DND-41 (cell line): ENCODE results near the gene TTC28.
"Not testable (repeated sequence)": the region's sequence is repeated elsewhere in the genome, so short reads cannot be mapped to it uniquely, and the experiment has no call there.

Experiments
- ATAC-seq: fragments of 200-7000 bp; cut with Tn5 transposase; 3 replicates; pipeline ENCODE4 v1.9.1; 2021; ENCODE audit warnings: low read depth; ENCODE audit not compliant: insufficient read depth
- DNase-seq: peaks from one replicate; pipeline ENCODE4 v3.0.0-alpha.2; 2020
- H2AFZ ChIP-seq: 2 replicates; pipeline ENCODE4 v1.6.0; 2012; ENCODE audit warnings: low read depth, low read length
- H3K27ac ChIP-seq: 2 replicates; pipeline ENCODE4 v1.5.1; 2012; ENCODE audit warnings: low read length, inconsistent platforms
- H3K27me3 ChIP-seq: fragments of 200-600 bp; sonication (generic); 2 replicates; pipeline ENCODE4 v1.6.0; 2012; ENCODE audit warnings: low read length, mild to moderate bottlenecking, inconsistent platforms; ENCODE audit not compliant: insufficient read depth, poor library complexity
- H3K36me3 ChIP-seq: 2 replicates; pipeline ENCODE4 v1.5.1; 2012; ENCODE audit warnings: low read length, inconsistent platforms; ENCODE audit not compliant: insufficient read depth
- H3K4me1 ChIP-seq: 2 replicates; pipeline ENCODE4 v1.5.1; 2012; ENCODE audit warnings: mild to moderate bottlenecking, low read length; ENCODE audit not compliant: insufficient read depth
- H3K4me2 ChIP-seq: 2 replicates; pipeline ENCODE4 v1.6.0; 2012; ENCODE audit warnings: mild to moderate bottlenecking, moderate library complexity, low read length, inconsistent platforms; ENCODE audit not compliant: insufficient read depth
- H3K4me3 ChIP-seq, 2 experiments: fragments of 200-600 bp in 1 of 2; shearing (Covaris generic) in 1 of 2; 2 replicates each; pipeline ENCODE4 v1.5.1; 2012 to 2016; ENCODE audit warnings: inconsistent platforms in 2 of 2, low read length in 2 of 2, mild to moderate bottlenecking in 2 of 2, low read depth in 1 of 2, moderate library complexity in 1 of 2
- H3K79me2 ChIP-seq: 2 replicates; pipeline ENCODE4 v1.6.0; 2012; ENCODE audit warnings: low read length, inconsistent platforms; ENCODE audit not compliant: insufficient read depth
- H3K9ac ChIP-seq: 2 replicates; pipeline ENCODE4 v1.6.0; 2012; ENCODE audit warnings: low read depth, mild to moderate bottlenecking, inconsistent platforms, low read length, moderate library complexity
- H3K9me3 ChIP-seq: 2 replicates; pipeline ENCODE4 v1.5.1; 2012; ENCODE audit warnings: low read length, moderate library complexity, mild to moderate bottlenecking, inconsistent platforms; ENCODE audit not compliant: insufficient read depth, severe bottlenecking
- H4K20me1 ChIP-seq: 2 replicates; pipeline ENCODE4 v1.6.0; 2012; ENCODE audit warnings: low read length; ENCODE audit not compliant: insufficient read depth
- EZH2 ChIP-seq: IDR thresholded peaks from 3 replicates; pipeline ENCODE4 v1.6.1; 2012; ENCODE audit warnings: borderline replicate concordance, low read depth, mild to moderate bottlenecking, moderate library complexity, low read length, inconsistent platforms; ENCODE audit not compliant: severe bottlenecking
- TF ChIP-seq, protein P1 (sequence below): IDR thresholded peaks from 2 replicates; pipeline ENCODE4 v1.5.1; 2012; ENCODE audit warnings: borderline replicate concordance, low read length, moderate library complexity, mild to moderate bottlenecking; ENCODE audit not compliant: poor library complexity, severe bottlenecking; ENCODE audit errors: extremely low read depth

TTC28 gene

GRCh38 chr22:28674121-28674563 lies 5.5 kb downstream of the TTC28 start:
- H3K4me2 ChIP-seq = no peak overlapping the region
- H4K20me1 ChIP-seq = peaks cover 29% of the 10 kb centered on the region
- ATAC-seq = peak; percentile 98
- peaks cover 36% of the 10 kb centered on the region for H3K27me3 ChIP-seq
- peaks cover 15% of the 10 kb centered on the region for H3K4me1 ChIP-seq
- no peak overlapping the region for H3K4me3 ChIP-seq
- DNase-seq = peak; percentile 76
- H2AFZ ChIP-seq = no peak overlapping the region
- H3K36me3 ChIP-seq = no peaks in the 10 kb centered on the region
- TF ChIP-seq, protein P1, sequence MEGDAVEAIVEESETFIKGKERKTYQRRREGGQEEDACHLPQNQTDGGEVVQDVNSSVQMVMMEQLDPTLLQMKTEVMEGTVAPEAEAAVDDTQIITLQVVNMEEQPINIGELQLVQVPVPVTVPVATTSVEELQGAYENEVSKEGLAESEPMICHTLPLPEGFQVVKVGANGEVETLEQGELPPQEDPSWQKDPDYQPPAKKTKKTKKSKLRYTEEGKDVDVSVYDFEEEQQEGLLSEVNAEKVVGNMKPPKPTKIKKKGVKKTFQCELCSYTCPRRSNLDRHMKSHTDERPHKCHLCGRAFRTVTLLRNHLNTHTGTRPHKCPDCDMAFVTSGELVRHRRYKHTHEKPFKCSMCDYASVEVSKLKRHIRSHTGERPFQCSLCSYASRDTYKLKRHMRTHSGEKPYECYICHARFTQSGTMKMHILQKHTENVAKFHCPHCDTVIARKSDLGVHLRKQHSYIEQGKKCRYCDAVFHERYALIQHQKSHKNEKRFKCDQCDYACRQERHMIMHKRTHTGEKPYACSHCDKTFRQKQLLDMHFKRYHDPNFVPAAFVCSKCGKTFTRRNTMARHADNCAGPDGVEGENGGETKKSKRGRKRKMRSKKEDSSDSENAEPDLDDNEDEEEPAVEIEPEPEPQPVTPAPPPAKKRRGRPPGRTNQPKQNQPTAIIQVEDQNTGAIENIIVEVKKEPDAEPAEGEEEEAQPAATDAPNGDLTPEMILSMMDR = no peak
- TF ChIP-seq EZH2 = no peak
- H3K27ac ChIP-seq = no peak overlapping the region
- peaks cover 8% of the 10 kb centered on the region for H3K9me3 ChIP-seq
- no peak overlapping the region for H3K9ac ChIP-seq
- H3K79me2 ChIP-seq = no peaks in the 10 kb centered on the region

DNA sequence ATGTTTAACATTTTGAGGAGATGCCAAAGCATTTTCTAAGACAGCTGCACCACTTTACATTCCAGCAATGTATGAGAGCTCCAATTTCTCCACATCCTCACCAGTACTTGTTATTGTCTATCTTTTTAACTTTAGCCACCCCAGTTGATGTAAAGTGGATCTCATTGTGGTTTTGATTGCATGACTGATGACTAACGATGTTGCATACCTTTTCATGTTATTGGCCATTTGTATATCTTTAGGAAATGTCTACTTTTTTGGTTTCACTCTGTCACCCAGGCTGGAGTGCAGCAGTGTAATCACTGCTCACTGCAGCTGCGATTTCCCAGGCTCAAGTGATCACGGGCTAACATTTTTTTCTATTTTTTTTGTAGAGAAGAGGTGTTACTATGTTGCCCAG lies 8.9 kb downstream of the TTC28 start:
- H2AFZ ChIP-seq = no peak overlapping the region
- peaks cover 34% of the 10 kb centered on the region for H3K27me3 ChIP-seq
- ATAC-seq (no peak), DNase-seq (no peak)
- H3K36me3 ChIP-seq = no peaks in the 10 kb centered on the region
- TF ChIP-seq, protein P1 = no peak
- TF ChIP-seq EZH2 = no peak
- H3K27ac ChIP-seq = no peak overlapping the region
- H4K20me1 ChIP-seq = peaks cover 19% of the 10 kb centered on the region
- H3K9me3 ChIP-seq = peaks cover 8% of the 10 kb centered on the region
- H3K4me3 ChIP-seq = no peak overlapping the region
- no peak overlapping the region for H3K9ac ChIP-seq
- H3K79me2 ChIP-seq = no peaks in the 10 kb centered on the region
- no peak overlapping the region for H3K4me2 ChIP-seq
- peaks cover 15% of the 10 kb centered on the region for H3K4me1 ChIP-seq

DNA sequence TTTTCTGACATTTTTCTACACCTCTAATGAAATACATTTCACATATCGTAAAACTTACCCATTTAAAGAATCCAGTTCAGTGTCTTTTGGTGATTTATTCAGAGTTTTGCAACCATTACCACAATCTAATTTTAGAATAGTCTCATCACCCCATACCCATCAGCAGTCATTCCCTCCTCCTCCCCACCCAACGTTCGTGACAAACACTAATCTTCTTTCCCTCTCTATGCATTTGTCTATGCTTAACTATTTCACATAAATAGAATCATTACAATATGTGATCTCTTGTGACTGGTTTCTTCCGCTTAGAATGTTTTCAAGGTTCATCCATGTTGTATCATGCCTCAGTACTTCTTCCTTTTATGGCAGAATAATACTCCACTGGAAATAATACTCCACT lies 9.5 kb downstream of the TTC28 start:
- peaks cover 14% of the 10 kb centered on the region for H4K20me1 ChIP-seq
- ATAC-seq = no peak
- no peak overlapping the region for H3K9ac ChIP-seq
- peaks cover 15% of the 10 kb centered on the region for H3K4me1 ChIP-seq
- H3K27ac ChIP-seq = no peak overlapping the region
- no peak overlapping the region for H3K4me3 ChIP-seq
- peaks cover 28% of the 10 kb centered on the region for H3K27me3 ChIP-seq
- H3K79me2 ChIP-seq = no peaks in the 10 kb centered on the region
- H3K9me3 ChIP-seq = peaks cover 8% of the 10 kb centered on the region
- no peak overlapping the region for H3K4me2 ChIP-seq
- TF ChIP-seq EZH2 = no peak
- TF ChIP-seq, protein P1 = no peak
- DNase-seq = no peak
- H2AFZ ChIP-seq = no peak overlapping the region
- no peaks in the 10 kb centered on the region for H3K36me3 ChIP-seq

GRCh38 chr22:28669387-28669786 lies 10.3 kb downstream of the TTC28 start:
- no peak for TF ChIP-seq EZH2
- TF ChIP-seq, protein P1 = no peak
- Histone ChIP-seq H2AFZ (no peak overlapping the region), H3K9me3 (peaks cover 8% of the 10 kb centered on the region), H3K27me3 (peaks cover 23% of the 10 kb centered on the region), H3K27ac (no peak overlapping the region), H3K4me2 (no peak overlapping the region), H3K4me1 (peaks cover 12% of the 10 kb centered on the region), H3K9ac (no peak overlapping the region), H3K4me3 (no peak overlapping the region), H3K79me2 (no peaks in the 10 kb centered on the region), H4K20me1 (peaks cover 10% of the 10 kb centered on the region), H3K36me3 (no peaks in the 10 kb centered on the region)
- ATAC-seq (no peak), DNase-seq (no peak)

DNA sequence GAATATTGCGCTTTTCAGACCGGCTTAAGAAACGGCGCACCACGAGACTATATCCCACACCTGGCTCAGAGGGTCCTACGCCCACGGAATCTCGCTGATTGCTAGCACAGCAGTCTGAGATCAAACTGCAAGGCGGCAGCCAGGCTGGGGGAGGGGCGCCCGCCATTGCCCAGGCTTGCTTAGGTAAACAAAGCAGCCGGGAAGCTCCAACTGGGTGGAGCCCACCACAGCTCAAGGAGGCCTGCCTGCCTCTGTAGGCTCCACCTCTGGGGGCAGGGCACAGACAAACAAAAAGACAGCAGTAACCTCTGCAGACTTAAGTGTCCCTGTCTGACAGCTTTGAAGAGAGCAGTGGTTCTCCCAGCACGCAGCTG lies 16.1 kb downstream of the TTC28 start:
- not testable (repeated sequence) for H3K4me1 ChIP-seq, H3K9me3 ChIP-seq, H3K36me3 ChIP-seq, DNase-seq, ATAC-seq, H2AFZ ChIP-seq, H3K79me2 ChIP-seq, H3K4me2 ChIP-seq, H3K4me3 ChIP-seq, H3K27ac ChIP-seq, H4K20me1 ChIP-seq, H3K9ac ChIP-seq
- H3K27me3 ChIP-seq = peaks cover 14% of the 10 kb centered on the region
